GM18498 (cell line): ENCODE results near the gene DAW1.

Experiments
- ATAC-seq: cut with Tn5 transposase; IDR thresholded peaks from one replicate; pipeline ENCODE4 v1.9.1; 2021; ENCODE audit warnings: mild to moderate bottlenecking, moderate library complexity; ENCODE audit not compliant: unreplicated experiment

The DAW1 gene

DNA sequence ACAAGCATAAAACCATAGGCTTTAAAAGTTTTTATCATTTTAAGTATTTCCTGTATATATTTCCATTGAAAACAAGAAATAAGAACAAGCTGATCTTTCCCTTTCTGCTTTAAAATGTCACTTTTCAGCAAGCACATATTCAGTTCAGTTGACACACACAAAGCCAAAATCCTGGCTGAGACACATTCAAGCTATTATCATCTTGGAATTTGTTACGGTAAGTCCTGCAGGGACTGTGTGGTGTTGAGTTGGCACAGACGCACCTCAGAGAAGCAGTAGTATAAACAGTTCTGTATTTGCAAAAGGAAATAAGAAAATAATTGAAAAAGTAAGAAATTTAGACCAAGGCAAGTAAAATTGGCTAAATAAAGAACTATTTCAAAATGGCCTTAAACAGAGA is 10.4 kb upstream of the DAW1 start:
- no peak for ATAC-seq

DNA sequence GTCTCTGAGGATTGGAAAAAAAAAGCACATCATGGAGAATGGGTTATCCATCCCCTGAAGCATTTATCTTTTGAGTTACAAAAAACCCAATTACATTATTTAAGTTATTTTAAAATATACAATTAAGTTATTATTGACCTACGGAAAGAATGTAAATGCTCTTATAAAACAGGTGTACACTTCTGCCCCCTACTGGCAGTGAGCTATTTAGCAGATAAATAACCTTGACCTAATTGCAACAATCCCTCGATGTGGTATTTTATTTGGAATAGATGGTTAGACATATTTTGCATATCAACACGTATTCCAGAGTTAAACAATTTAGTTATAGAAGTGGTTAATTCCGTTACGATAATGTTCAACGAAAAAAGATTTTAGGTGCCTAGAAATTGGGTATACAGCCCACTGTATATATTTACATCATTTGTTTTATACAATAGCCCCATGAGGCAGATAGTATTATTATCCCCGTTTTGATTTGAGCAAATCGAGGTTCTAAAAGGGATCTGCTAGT is 9.1 kb upstream of the DAW1 start:
- ATAC-seq: peak; percentile 47

DNA sequence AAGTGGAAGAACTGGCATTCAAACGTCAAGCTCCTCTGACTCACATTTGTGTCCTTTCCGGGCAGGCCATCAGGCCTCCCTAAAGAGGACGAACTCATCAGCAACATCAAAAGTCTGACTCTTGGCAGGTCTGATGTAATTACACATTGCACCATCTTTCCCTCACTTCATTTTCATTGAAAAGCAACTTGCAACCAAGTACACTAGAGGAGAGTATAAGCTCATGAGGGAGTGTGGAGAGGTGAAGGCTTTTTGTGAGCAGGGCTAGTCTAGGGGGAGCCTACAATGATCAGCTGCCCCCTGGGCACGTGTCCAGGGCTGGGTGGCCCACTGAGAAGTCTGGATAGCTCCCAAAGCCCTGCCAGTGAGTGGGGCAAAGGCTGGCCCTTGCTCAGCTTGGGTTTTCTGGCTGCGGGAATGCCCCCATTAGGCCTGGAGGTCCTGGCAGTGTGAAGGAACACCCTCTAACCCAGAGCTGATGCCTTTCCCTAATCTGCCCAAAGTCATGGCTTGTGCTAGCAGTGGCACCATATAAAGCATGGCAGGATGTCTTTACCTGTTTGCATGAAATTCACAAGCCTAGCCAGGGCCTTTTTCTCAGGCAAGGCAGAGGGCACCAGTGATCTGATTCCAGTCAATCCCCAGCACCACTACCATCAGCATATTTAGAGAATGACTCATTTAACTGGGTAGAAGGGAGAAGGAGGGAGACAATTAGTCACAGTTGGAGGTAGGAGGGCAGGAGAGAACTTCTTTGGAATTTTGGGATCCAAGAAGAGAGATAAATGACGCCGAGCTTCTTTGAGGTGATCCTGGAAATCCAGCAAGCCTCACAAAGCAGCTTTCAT is 8.5 kb upstream of the DAW1 start:
- ATAC-seq: no peak

DNA sequence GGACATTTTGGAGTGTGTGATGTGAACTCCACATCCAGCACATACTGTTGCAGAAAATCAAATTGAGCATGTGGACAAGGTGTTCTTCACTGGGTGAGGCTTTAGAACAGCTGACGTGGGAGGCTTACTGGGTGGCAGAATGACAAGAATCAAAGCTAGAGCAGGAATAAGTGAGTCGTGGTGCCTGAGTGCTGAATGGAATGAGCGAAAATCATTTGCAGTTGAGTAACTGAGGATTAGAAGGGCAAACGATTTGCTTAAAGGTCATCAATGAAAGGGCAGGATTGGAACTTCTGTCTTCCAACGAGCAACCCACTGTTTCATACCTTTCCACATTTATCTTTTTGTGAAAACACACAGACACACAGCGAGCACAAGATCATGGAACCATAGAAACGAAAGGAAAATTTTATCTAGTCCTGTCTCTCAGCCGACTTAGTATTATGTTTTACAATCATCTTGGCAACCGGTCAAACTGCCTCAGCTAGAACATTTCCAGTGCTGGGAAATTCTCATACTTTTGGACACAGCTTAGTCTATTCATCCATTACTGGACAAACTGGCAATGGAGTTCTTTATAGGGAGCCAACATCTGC is 7.2 kb upstream of the DAW1 start:
- no peak for ATAC-seq

DNA sequence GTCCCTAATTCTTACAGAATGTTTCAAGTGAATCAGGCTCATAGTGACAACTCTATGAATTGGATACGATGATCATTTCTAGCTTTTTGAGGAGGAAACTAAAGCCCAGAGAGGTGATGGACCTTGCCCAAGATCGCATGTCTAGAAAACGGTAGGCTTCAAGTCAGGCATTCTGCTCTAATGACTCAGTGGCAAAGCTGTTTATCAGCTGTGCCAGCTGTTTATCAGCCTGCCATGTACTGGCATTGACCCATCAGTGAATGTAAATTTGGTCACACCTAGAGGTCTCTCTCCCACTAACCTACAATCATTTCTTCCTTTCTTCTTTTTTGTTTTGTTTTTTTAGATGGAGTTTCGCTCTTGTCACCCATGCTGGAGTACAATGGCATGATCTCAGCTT is 6.1 kb upstream of the DAW1 start:
- ATAC-seq: no peak

DNA sequence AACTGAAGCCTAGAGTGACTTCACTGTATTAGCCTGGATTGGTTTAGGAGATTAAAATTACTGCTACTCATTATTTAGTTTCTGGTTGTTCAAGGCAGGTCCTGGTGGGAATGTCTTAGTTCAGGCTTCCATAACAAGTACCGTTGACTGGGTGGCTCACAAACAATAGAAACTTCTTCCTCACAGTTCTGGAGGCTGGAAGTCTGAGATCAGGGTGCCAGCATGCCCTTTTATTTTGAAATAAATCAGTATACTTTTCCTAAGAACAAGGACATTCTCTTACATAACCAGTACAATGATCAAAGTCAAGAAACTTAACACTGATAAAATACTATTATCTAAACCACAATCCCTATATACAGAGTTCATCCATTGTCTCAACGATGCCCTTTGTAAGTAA is 4.0 kb upstream of the DAW1 start:
- no peak for ATAC-seq

DNA sequence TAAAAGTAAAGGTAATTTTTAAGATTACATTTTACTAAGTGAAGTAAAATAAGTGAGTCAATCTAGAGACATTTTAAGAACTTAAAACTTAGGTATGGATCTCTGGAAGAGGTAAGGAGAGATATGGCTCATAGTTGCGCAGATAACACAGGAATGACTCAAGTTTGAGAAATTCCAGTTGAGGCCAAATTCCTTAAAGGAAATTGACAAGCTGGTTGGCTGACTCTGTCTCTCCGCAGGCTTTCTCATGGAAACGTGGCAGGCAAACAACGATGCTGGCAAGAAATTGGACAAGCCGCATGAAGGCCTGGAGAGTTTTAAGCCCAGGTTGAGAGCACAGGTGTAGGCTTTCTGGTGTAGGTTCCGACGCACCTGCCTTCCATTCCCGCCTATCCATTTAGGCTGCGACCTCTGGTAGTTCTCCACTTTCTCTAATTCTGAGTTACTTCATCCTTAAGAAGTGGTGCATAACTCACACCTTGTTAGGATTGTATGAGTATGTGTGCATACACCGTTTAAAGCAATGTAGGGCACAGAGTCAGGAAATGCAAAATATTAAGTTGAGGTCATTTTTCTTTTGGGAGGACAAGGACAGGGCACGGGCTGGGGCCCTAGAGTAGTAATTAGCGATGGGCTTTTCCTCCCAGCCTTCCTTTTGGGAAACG is 589 bp upstream of the DAW1 start:
- ATAC-seq: no peak

DNA sequence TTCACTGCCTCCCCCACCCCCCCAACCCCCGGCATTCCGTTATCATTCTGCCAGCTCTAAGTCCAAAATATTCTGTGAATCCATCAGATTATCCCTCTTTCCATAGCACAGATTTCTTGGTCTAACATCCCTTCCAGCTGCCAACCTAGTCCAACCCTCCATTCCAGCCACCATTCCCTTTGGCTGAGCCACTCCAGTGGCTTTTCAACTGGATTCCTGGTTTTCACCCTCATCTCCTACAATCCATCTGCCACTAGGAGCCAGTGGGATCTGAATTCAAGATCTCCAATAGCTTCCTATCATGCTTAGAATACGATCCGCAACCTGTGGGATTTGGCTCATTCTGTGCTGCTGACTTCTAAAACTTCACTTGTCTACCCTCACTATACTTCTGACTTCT is 1.2 kb downstream of the DAW1 start:
- no peak for ATAC-seq

DNA sequence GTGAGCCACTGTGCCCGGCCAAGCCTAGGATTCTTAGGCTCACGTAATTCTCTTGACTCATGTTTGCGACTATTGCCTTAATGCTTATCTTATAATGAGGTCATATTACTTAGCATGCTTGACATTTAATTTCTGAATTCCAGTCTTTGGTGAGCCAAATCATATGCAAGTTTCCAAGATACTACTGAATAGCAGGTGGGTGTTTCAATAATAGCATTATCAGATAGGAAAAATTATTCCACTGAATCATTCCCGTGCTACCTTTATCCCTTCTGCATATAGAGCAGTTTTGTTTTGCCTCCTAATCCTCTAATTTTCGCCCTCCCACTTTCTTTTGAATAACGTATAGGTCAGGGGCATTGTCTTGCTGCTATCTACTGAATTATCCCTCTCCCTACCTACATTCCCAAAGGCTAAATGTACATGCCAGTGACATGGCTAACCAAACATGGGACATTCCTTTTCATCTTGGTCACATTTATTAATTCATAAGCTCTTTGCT is 4.9 kb downstream of the DAW1 start:
- no peak for ATAC-seq

DNA sequence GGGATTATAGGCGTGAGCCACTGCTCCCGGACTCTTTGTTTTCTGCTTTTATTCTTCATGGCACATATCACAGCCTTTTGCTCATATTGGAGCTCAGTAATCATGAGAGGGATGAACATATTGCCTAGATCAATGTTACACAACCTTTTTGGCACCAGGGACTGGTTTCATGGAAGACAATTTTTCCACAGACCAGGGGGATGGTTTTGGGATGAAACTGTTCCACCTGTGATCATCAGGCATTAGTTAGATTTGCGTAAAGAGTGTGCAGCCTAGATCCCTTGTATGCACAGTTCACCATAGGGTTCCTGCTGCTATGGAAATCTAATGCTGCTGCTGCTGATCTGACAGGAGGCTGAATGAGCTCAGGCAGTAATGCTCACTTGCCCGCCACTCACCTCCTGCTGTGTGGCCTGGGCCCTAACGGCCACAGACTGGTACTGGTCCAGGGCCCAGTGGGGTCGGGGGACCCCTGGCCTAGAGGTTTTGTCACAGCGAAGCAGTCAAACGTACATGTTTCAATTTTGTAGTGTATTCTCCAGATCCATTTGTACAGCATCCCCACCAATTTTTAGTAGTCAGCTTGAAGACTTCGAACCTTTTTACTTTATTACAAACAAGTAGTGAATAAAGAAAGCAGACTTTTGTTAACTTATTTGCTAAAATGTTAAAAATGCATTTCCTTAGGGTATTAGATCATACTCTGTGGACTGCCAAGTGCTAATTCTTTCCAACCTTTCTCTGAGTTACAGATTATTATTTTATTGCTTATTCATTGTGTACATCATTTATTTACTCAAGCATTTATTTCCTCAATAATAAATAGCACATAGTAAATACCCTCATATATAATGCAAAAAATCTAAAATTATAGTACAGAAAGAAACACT is 6.2 kb downstream of the DAW1 start:
- ATAC-seq: no peak

DNA sequence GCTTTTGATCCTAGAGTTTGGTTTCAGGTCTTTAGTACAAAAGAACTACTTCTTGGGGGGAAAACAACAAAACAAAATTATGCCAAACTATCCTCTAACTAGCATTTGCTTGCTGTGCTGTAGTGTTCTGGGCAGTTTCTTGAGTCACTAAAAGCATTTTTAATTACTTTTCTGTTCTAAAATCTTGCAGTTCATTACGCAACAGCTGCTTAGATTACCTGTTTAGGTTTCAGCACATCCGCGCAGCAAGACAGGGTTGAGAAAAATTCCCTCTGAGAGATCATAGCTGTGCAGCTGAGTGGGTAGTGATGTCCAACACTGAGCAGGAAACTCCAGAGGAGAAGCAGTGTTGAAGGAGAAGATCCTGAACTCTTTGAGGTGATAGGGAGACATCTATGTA is 9.0 kb downstream of the DAW1 start:
- no peak for ATAC-seq

DNA sequence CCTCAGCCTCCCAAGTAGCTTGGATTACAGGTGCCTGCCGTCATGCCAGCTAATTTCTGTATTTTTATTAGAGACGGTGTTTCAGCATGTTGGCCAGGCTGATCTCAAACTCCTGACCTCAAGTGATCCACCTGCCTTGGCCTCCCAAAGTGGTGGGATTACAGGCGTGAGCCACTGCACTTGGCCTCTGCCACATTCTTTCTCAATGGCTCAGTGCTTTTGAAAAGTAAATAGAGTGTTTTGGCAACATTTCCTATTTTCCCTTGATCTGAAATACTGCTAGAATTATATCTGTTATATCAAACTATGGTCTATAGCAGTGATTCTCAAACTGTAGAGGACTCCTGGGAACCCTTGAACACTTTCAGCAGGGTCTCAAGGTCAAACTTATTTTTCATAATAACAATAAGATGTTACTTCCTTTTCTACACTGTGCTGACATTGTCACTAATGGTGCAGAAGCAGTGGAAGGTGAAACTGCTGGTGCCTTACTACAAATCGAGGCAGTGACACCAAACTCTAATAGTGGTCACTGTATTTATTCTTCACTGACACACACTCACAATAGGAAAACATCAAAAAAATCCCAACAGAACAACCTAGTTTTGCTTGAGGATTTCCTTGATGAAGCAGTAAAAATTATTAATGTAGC is 10.6 kb downstream of the DAW1 start:
- ATAC-seq: no peak

DNA sequence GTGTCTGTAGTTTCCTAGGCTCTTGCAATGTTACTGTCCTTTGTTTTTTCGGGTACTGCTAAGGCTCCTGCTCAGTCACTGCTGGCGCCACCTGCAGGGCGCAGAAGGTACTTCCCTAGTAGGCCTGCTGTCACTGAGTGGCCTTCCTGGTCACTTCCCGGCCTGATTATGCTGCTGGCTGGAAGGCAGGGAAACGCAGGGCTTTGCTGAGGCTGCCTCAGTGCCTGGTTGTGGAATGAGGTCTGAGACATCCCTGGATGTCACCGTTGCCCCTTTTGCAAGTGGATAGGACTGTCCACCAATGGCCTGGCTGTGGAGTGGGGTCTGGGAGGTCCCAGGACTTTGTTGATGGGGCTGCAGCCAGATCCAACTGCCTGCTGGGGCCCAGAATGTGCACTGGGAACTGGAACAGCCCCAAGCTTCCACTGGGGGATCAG is 13.1 kb downstream of the DAW1 start:
- ATAC-seq: peak; percentile 97

DNA sequence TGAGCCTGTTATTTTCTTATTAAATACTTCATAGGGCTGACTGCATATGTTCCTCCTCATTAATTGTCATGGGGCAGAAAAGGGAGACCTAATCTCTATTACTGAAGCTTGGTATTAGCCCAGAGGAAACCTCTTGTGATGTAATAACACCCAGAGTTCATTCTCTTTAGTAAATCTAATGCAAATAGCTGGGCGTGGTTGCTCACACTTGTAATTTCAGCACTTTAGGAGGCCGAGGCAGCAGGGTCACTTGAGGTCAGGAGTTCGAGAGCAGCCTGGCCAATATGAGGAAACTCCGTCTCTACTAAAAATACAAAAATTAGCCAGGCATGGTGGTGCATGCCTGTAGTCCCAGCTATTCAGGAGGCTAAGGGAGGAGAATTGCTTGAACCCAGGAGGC is 14.7 kb downstream of the DAW1 start:
- no peak for ATAC-seq

DNA sequence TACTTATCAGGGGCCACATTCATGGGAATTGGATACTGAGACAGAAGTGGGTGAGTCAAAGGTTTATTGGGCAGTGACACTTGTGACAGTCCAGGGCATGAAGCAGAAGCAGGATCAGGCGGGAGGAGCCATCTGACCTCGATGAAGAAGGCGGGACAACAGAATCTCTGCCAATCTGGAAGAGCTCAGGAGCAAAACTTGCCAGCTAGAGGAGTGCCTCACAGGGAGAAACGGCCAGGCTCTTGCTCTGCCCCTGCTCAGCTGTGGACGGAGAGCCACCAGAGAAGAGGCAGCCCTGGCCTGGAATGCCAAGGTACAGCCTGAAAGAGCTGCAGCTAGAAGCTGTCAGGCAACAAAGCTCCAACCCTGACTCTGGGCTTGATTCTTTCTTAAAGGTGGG is 16.9 kb downstream of the DAW1 start:
- no peak for ATAC-seq

DNA sequence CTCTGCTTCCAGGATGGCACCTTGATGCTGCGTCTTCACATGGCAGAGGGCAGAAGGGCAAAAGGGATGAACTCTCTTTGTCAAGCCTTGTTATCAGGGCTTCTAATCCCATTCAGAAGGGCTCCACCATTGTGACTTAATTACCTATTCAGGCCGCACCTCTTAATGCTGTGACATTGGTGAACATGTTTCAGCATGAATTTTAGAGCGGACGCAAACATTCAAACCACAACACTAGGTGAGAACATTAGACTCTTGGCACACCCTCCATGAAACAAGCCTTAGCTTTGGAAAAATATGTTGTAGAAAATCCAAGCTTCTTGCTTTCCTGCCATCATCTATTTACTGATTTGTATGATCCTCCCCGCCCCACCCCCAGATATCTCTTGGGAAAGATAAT is 17.9 kb downstream of the DAW1 start:
- no peak for ATAC-seq

DNA sequence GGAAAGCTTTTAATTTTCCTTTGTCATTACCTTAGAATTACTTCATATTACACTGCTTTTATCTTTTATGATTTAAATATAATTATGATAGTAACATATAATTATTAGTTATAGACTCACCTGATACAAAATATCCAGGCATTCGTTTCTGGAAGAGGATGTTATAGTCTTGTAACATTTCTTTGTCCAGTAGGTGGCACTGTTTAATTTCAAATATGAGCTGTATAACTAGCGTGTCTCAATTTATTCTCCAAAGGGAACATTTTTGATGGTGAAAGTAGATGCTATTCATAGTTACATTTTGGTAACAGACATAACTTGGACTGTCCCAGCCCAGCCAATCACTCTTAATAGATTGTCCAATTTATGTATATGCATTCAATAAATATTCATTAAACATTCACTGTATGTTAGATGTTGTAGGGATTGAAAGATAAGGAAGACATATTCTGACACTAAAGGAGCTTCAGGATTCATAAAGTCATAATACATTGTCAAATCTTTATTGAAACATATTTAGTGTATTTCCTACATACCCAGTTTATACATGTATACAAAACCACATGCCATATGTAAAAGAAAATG is 19.2 kb downstream of the DAW1 start:
- peak; percentile 71 for ATAC-seq

DNA sequence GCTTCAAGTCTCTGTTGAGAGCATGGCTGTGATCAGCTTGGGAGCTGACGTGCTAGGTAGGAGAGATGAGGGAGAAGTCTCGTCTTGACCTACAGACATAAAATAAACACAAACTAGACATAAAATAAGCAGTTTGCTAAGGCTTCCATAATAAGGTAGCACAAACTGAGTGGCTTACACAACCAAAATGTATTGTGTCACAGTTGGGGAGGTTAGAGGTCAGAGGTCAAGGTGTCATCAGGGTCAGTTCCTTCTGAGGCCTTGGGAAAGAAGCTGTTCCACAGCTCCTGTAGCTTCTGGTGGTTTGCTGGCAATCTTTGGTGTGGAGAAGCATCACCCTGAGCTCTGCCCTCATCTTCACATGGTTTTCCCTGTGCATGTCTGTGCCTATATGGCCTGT is 20.2 kb downstream of the DAW1 start:
- ATAC-seq: no peak

DNA sequence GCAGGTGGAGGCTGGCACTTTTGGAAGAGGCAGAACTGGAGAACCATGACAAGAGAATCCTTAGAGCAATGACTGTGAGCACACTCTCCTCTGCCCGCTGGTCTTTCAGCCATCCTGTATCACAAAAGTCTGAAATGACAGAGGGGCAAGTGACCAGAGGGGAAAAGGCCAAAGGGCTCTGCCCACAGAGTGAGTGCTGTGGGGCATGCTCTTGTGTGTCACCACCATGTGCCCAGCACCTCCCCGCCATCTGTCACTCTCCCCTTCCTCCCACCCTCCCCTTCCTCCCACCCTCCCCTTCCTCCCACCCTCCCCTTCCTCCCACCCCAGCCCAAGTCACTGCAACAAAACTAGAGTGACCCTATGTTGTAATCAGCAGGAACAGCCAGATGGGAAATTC is 31.9 kb downstream of the DAW1 start:
- no peak for ATAC-seq

DNA sequence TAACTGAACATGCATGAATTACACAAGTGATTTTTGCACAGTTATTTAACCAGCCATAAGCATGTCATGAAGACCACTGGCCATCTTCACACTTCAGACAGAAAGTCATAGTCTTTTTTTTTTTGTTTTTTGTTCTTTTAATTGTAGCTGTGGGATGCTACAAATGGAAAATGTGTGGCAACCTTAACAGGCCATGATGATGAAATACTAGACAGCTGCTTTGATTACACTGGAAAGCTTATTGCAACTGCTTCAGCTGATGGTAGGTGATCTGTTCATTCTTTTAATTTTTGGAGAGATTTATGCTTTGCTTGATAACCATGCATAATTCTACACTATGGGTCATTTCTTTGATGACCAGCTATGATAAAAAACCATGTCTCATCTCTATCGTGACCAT is 35.6 kb downstream of the DAW1 start:
- ATAC-seq: no peak
